Prostate gland (tissue), 2 donors: ENCODE results near the gene CENPL. TPM values are rescaled to one million over a fixed set of nuclear protein-coding genes. Genes with fewer than 3 reads are reported as not detected.
"Not testable (repeated sequence)": the region's sequence is repeated elsewhere in the genome, so short reads cannot be mapped to it uniquely, and the experiment has no call there.

ENCODE experiments used
- DNase-seq: peaks from one replicate; pipeline ENCODE4 v3.0.0-alpha.2; 2019; ENCODE audit warnings: low spot score
- H3K27ac ChIP-seq, 2 donors: fragments of 200-600 bp; sonication (generic); 2 replicates each; pipeline ENCODE4 v1.5.1; 2017 to 2019
- H3K27me3 ChIP-seq: fragments of 200-600 bp; sonication (generic); replicated peaks from 2 replicates; pipeline ENCODE4 v1.5.1; 2019; ENCODE audit not compliant: insufficient read depth
- H3K36me3 ChIP-seq, 2 donors: fragments of 200-600 bp; sonication (generic); 1 replicate in 1 of 2; 2 replicates in 1 of 2; pipeline versions ENCODE4 v1.5.1 to v1.8.1; 2017 to 2019
- H3K4me1 ChIP-seq: fragments of 200-600 bp; sonication (generic); replicated peaks from 2 replicates; pipeline ENCODE4 v1.5.1; 2019
- H3K4me3 ChIP-seq, 2 donors: fragments of 200-600 bp; sonication (generic); 2 replicates each; pipeline ENCODE4 v1.5.1; 2017 to 2019
- H3K9me3 ChIP-seq: fragments of 200-600 bp; sonication (generic); 2 replicates; pipeline ENCODE4 v1.5.1; 2017
- POLR2A ChIP-seq: fragments of 450-650 bp; IDR thresholded peaks from one replicate; pipeline ENCODE4 v1.6.1; 2016; ENCODE audit warnings: antibody characterized with exemption, mild to moderate bottlenecking
- POLR2AphosphoS5 ChIP-seq: sonication (generic); formaldehyde crosslinking; IDR thresholded peaks from one replicate; pipeline ENCODE4 v1.6.1; 2017; ENCODE audit warnings: antibody characterized with exemption
- WGBS: methylation state at CpG from one replicate; pipeline ENCODE4 v1.1.5; 2018; 5-methylcytosine and 5-hydroxymethylcytosine counted together
- intact Hi-C: fragments of 100-400 bp; cut with DNase I; formaldehyde crosslinking; loops from one replicate; pipeline ENCODE4 v1.14.2; 2022
- total RNA-seq, 2 donors: library from RNA; depleted of rRNA; stranded (reverse); fragments of >200 nt; gene quantifications; one replicate each; pipeline ENCODE4 v1.1.0, GENCODE V29; 2016
- TF ChIP-seq, protein P1 (sequence below), 4 experiments: fragments of 200-600 bp in 2 of 4; fragments of 450-650 bp in 2 of 4; sonication (generic) in 2 of 4; IDR thresholded peaks; 1 replicate in 3 of 4; 2 replicates in 1 of 4; pipeline ENCODE4 v1.5.1; 2016 to 2019; ENCODE audit warnings: antibody characterized with exemption in 4 of 4, mild to moderate bottlenecking in 2 of 4, moderate library complexity in 2 of 4

Gene CENPL
- total RNA-seq, 2 donors from 2014 or later, result 5.7 to 9.4 TPM

- 95% methylated on average over 7 of the region's 7 CpGs for WGBS
- Histone ChIP-seq H3K4me1 (peaks cover 4% of the 10 kb centered on the region), H3K27ac (no peak overlapping the region), H3K27me3 (no peaks in the 10 kb centered on the region), H3K36me3 (no peaks in the 10 kb centered on the region), H3K9me3 (no peaks in the 10 kb centered on the region), H3K4me3 (no peak overlapping the region)
- intact Hi-C loops, result no loop called here
- no peak for DNase-seq
- no peak for TF ChIP-seq POLR2A
- no peak for TF ChIP-seq POLR2AphosphoS5
- TF ChIP-seq, protein P1, sequence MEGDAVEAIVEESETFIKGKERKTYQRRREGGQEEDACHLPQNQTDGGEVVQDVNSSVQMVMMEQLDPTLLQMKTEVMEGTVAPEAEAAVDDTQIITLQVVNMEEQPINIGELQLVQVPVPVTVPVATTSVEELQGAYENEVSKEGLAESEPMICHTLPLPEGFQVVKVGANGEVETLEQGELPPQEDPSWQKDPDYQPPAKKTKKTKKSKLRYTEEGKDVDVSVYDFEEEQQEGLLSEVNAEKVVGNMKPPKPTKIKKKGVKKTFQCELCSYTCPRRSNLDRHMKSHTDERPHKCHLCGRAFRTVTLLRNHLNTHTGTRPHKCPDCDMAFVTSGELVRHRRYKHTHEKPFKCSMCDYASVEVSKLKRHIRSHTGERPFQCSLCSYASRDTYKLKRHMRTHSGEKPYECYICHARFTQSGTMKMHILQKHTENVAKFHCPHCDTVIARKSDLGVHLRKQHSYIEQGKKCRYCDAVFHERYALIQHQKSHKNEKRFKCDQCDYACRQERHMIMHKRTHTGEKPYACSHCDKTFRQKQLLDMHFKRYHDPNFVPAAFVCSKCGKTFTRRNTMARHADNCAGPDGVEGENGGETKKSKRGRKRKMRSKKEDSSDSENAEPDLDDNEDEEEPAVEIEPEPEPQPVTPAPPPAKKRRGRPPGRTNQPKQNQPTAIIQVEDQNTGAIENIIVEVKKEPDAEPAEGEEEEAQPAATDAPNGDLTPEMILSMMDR (IDR thresholded peaks at IDR 0.05), result no peak
These were observed 37.1 kb upstream of the CENPL start for GRCh38 chr1:173861731-173862145.

DNA sequence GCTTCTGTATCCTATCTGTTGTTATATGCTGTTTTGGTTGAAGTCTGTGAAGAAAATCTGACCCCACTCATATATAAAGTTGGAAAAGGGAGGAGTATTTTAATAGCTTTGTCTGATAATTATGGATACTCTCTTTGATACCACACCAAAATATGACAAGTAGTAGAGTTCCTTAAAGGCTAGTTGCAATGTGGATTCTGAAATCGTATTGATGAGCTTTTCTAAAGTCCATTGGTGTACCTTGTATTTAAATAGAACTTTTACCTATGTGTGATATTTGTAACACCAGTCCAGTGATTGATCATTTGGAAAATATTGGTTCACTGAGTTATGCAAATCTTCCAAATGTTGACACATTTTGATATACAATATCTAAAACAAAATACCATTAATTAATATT lies 35.4 kb upstream of the CENPL start:
- H3K27me3 ChIP-seq, result no peaks in the 10 kb centered on the region
- DNase-seq, result no peak
- no peaks in the 10 kb centered on the region for H3K36me3 ChIP-seq
- intact Hi-C loops, result no loop called here
- H3K27ac ChIP-seq, result no peak overlapping the region
- no peak overlapping the region for H3K4me3 ChIP-seq
- 94% methylated on average over 1 of the region's 1 CpG for WGBS
- peaks cover 2% of the 10 kb centered on the region for H3K4me1 ChIP-seq
- H3K9me3 ChIP-seq, result no peaks in the 10 kb centered on the region
- TF ChIP-seq POLR2AphosphoS5, result no peak
- TF ChIP-seq, protein P1 (IDR thresholded peaks at IDR 0.05), result no peak
- TF ChIP-seq POLR2A, result no peak

GRCh38 chr1:173859547-173859946 lies 34.9 kb upstream of the CENPL start:
- H3K27me3 ChIP-seq, H3K4me3 ChIP-seq, H3K9me3 ChIP-seq, H3K27ac ChIP-seq, H3K36me3 ChIP-seq, DNase-seq, intact Hi-C loops, H3K4me1 ChIP-seq: not testable (repeated sequence)
- 94% methylated on average over 5 of the region's 5 CpGs for WGBS

DNA sequence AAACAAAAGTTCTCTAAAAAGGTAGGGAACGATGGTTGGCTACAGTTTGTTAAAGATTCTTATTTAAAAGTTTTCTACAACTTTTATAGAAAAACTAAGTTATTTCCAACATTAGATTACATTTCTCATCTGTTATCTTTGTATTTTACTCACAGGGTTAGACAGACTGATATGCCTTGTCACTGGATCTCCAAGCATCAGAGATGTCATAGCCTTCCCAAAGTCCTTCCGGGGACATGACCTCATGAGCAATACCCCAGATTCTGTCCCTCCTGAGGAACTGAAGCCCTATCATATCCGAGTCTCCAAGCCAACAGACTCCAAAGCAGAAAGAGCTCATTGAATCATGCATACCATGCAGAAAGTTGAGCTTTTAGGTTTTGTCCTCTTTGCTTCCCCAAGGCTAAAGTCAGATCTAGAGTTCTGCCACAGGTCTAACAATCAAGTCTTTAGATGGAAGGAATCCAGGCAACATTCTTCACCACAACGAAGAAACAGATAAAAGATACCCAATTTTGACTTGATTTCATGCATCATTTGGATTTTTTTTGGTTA lies 32.8 kb upstream of the CENPL start:
- 84% methylated on average over 4 of the region's 4 CpGs for WGBS
- Histone ChIP-seq H3K4me1 (no peaks in the 10 kb centered on the region), H3K4me3 (no peak overlapping the region), H3K27me3 (no peaks in the 10 kb centered on the region), H3K36me3 (no peaks in the 10 kb centered on the region), H3K27ac (no peak overlapping the region), H3K9me3 (no peaks in the 10 kb centered on the region)
- no peak for TF ChIP-seq POLR2A
- no peak for TF ChIP-seq POLR2AphosphoS5
- TF ChIP-seq, protein P1 (IDR thresholded peaks at IDR 0.05), result no peak
- intact Hi-C loops, result no loop called here
- DNase-seq, result no peak

GRCh38 chr1:173856903-173857302 lies 32.2 kb upstream of the CENPL start:
- TF ChIP-seq, protein P1 (IDR thresholded peaks at IDR 0.05), result no peak
- TF ChIP-seq POLR2A (no peak), POLR2AphosphoS5 (no peak)
- no peak for DNase-seq
- intact Hi-C loops, result no loop called here
- Histone ChIP-seq H3K27me3 (no peaks in the 10 kb centered on the region), H3K27ac (no peak overlapping the region), H3K9me3 (no peaks in the 10 kb centered on the region), H3K4me1 (no peaks in the 10 kb centered on the region), H3K4me3 (no peak overlapping the region), H3K36me3 (no peaks in the 10 kb centered on the region)
- WGBS, result 97% methylated on average over 2 of the region's 2 CpGs
